Transverse colon (tissue), 4 donors: ENCODE data around the gene BSND.
A peak's percentile ranks its signal among the peaks of the same experiment; 100 is the strongest.

Experiments
- EP300 ChIP-seq: sonication (generic); formaldehyde crosslinking; IDR thresholded peaks from one replicate; pipeline ENCODE4 v1.6.1; 2017; ENCODE audit warnings: antibody characterized with exemption, low read depth
- POLR2A ChIP-seq: fragments of 450-650 bp; IDR thresholded peaks from one replicate; pipeline ENCODE4 v1.6.1; 2016; ENCODE audit warnings: antibody characterized with exemption, mild to moderate bottlenecking, moderate library complexity
- POLR2AphosphoS5 ChIP-seq, 3 donors: sonication (generic); formaldehyde crosslinking; IDR thresholded peaks; one replicate each; pipeline ENCODE4 v1.6.1; 2016; ENCODE audit warnings: antibody characterized with exemption in 3 of 3
- TF ChIP-seq, protein P1 (sequence below), 5 experiments: fragments of 200-600 bp in 3 of 5; fragments of 450-650 bp in 2 of 5; sonication (generic) in 3 of 5; IDR thresholded peaks; 1 replicate in 2 of 5; 2 replicates in 3 of 5; pipeline ENCODE4 v1.5.1; 2016 to 2017; ENCODE audit warnings: antibody characterized with exemption in 5 of 5, inconsistent platforms in 3 of 5, mild to moderate bottlenecking in 2 of 5, moderate library complexity in 1 of 5

GRCh38 chr1:54982739-54983138, 16.0 kb upstream of the BSND start:
- TF ChIP-seq, protein P1, sequence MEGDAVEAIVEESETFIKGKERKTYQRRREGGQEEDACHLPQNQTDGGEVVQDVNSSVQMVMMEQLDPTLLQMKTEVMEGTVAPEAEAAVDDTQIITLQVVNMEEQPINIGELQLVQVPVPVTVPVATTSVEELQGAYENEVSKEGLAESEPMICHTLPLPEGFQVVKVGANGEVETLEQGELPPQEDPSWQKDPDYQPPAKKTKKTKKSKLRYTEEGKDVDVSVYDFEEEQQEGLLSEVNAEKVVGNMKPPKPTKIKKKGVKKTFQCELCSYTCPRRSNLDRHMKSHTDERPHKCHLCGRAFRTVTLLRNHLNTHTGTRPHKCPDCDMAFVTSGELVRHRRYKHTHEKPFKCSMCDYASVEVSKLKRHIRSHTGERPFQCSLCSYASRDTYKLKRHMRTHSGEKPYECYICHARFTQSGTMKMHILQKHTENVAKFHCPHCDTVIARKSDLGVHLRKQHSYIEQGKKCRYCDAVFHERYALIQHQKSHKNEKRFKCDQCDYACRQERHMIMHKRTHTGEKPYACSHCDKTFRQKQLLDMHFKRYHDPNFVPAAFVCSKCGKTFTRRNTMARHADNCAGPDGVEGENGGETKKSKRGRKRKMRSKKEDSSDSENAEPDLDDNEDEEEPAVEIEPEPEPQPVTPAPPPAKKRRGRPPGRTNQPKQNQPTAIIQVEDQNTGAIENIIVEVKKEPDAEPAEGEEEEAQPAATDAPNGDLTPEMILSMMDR (IDR thresholded peaks at IDR 0.05) = peak in 2 of 5 experiments; percentile 22 to 30
- TF ChIP-seq POLR2A (no peak), POLR2AphosphoS5 (IDR thresholded peaks at IDR 0.05) (no peak), EP300 (no peak)
